VCaP (cell line): ENCODE results near the gene UXS1.
"Not testable (repeated sequence)": the region's sequence is repeated elsewhere in the genome, so short reads cannot be mapped to it uniquely, and the experiment has no call there.

Experiments used
- H3K27ac ChIP-seq: fragments of 450-650 bp; 2 replicates; pipeline ENCODE4 v1.5.1; 2017
- TF ChIP-seq, protein P1 (sequence below): fragments of 450-650 bp; conservative IDR thresholded peaks from 2 replicates; pipeline ENCODE4 v1.5.1; 2017; ENCODE audit warnings: mild to moderate bottlenecking, moderate library complexity

The UXS1 gene

GRCh38 chr2:106208874-106209273, 14.8 kb upstream of the UXS1 start:
- no peak overlapping the region for H3K27ac ChIP-seq
- TF ChIP-seq, protein P1, sequence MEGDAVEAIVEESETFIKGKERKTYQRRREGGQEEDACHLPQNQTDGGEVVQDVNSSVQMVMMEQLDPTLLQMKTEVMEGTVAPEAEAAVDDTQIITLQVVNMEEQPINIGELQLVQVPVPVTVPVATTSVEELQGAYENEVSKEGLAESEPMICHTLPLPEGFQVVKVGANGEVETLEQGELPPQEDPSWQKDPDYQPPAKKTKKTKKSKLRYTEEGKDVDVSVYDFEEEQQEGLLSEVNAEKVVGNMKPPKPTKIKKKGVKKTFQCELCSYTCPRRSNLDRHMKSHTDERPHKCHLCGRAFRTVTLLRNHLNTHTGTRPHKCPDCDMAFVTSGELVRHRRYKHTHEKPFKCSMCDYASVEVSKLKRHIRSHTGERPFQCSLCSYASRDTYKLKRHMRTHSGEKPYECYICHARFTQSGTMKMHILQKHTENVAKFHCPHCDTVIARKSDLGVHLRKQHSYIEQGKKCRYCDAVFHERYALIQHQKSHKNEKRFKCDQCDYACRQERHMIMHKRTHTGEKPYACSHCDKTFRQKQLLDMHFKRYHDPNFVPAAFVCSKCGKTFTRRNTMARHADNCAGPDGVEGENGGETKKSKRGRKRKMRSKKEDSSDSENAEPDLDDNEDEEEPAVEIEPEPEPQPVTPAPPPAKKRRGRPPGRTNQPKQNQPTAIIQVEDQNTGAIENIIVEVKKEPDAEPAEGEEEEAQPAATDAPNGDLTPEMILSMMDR: no peak

- no peak overlapping the region for H3K27ac ChIP-seq
- TF ChIP-seq, protein P1: no peak
Measured at GRCh38 chr2:106208399-106208798, 14.3 kb upstream of the UXS1 start.

DNA sequence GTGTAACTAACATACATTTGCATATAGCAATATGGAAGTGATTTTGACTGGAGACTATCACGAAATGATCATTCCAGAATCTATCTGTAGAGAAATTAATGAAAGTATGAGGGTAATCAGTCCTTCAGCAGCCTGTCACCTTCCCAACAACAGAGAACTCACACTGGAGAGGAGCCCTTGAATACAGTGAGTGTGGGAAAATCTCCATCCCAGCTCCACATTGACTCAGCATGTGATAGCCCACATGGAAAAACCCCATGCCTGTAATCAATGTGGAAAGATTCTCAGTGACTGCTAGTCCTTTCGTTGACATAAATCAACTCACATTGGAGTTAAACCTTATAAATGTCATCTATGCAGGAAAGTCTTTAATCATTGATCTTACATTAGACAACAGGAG, 13.1 kb upstream of the UXS1 start:
- no peak overlapping the region for H3K27ac ChIP-seq
- TF ChIP-seq, protein P1: no peak

DNA sequence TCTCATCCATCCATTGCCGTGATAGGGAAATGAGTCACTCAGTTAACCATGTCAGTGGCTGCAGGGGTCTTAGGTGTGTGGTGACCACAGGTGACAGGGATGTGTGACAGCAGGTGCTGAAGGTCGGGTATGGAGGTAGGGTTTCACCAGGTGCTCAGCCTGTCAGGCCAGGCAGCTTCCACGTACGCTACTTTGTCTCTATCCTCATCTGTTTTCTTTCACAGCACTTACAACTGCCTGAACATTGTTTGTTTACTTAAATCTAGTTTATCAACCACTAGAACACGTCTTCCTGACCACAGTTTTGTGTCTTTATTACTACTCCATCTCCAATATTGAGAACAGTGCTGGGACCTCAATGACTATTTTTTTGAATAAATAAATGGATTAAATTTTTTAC, 11.4 kb upstream of the UXS1 start:
- no peak overlapping the region for H3K27ac ChIP-seq
- TF ChIP-seq, protein P1: no peak

GRCh38 chr2:106204551-106204950, 10.4 kb upstream of the UXS1 start:
- H3K27ac ChIP-seq: not testable (repeated sequence)

- no peak overlapping the region for H3K27ac ChIP-seq
- TF ChIP-seq, protein P1: no peak
Measured at GRCh38 chr2:106201661-106202060, 7.6 kb upstream of the UXS1 start.

DNA sequence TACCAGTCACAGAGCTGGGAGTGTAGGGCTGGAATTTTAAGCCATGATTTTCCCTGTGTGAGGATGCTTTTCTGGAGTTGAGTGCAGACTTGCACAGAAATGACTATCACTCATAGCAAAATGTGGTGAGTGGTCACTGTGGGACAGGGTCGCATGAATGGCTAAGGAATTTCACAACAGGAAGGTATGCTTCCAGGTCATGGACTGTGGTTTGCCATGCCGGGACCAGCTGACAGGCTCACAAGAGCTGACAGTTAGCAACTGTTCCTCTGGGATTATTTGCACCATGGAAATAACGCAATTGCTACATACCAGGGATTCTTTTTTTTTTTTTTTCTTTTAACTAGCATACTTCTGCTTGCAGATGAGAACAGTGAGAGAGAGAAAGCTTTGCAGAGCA, 3.8 kb upstream of the UXS1 start:
- TF ChIP-seq, protein P1: no peak
- H3K27ac ChIP-seq: no peak overlapping the region

- H3K27ac ChIP-seq: no peak overlapping the region
- TF ChIP-seq, protein P1: no peak
Measured at GRCh38 chr2:106195981-106196380, 1.9 kb upstream of the UXS1 start.
